ENCODE results near the gene RNF212B. TPM values are rescaled to one million over a fixed set of nuclear protein-coding genes. Genes with fewer than 3 reads are reported as not detected.
"Not testable (repeated sequence)": the region's sequence is repeated elsewhere in the genome, so short reads cannot be mapped to it uniquely, and the experiment has no call there.

Gene RNF212B
- total RNA-seq, 6 experiments from 2014 or later: 0.49 TPM; not detected in 5

DNA sequence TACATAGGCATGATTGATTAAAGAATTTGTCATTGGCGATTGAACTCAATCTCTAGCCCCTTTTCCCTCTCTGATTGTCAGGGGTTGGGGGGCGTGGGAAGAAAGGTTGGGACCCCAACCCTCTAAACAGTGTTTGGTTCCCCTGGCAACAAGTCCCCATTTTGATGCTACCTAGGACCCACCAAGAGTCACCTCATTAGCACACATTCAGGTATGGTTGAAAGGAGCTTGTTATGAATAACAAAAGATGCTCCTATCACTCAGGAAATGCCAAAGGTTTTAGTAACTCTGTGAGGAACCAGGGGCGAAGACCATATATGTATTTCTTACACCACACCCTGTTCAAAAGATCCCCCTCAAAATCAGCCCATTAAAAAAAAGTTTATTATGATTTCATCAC, 14.3 kb downstream of the RNF212B start:
- Histone ChIP-seq H3K9me3 (no peaks in the 10 kb centered on the region), H3K4me1 (no peaks in the 10 kb centered on the region), H3K27ac (no peak overlapping the region), H3K27me3 (no peaks in the 10 kb centered on the region), H3K4me3 (no peak overlapping the region), H3K36me3 (no peaks in the 10 kb centered on the region)
- intact Hi-C loops (cut with DNase I): no loop called here
- WGBS (ENCODE audit: insufficient coverage, low coverage, low lambda C conversion rate, missing lambda C conversion rate): 48% methylated on average over 3 of the region's 3 CpGs
- ATAC-seq (no peak), DNase-seq (no peak)
- TF ChIP-seq, protein P1, sequence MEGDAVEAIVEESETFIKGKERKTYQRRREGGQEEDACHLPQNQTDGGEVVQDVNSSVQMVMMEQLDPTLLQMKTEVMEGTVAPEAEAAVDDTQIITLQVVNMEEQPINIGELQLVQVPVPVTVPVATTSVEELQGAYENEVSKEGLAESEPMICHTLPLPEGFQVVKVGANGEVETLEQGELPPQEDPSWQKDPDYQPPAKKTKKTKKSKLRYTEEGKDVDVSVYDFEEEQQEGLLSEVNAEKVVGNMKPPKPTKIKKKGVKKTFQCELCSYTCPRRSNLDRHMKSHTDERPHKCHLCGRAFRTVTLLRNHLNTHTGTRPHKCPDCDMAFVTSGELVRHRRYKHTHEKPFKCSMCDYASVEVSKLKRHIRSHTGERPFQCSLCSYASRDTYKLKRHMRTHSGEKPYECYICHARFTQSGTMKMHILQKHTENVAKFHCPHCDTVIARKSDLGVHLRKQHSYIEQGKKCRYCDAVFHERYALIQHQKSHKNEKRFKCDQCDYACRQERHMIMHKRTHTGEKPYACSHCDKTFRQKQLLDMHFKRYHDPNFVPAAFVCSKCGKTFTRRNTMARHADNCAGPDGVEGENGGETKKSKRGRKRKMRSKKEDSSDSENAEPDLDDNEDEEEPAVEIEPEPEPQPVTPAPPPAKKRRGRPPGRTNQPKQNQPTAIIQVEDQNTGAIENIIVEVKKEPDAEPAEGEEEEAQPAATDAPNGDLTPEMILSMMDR (IDR thresholded peaks at IDR 0.05): no peak
- TF ChIP-seq POLR2A (IDR thresholded peaks at IDR 0.05): no peak

DNA sequence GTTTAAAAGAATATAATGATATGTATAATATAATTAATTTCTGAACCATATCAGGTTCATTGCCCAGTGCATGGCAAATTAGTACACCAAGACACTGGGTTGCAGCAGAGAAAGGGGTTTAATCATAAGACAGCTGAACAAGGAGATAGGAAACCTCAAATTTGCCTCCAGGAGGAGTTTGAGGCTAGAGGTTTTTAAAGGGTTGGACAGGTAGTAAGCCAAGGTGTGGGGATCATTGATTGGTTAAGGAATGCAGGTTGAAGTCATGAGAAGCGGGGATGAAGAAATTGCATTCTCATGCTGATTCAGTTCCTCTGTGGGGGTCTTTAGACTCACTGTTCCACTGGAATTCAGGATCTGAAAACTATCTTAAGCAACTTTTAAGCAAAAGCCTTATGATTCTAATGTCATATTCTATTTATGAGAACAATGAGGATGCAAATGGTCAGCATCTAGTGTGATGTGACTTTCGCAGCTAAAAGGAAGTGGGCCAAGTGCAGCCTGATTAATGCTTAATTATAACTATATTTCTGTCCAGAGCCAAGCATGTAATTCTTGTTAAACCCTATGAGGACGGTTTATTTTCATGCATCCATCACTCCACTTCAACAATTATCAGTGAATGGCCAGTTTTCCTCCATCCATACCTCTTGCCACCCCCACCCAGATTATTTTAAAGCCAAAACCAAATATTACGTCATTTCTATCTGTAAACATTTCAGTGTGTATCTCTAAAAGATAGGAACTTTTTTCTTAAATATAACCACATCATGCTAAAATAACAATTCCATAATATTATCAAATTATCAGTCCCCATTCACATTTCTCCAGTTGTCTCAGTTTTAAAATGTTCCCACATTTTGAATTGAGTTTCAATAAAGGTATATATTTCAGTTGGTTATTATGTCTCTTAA, 14.9 kb downstream of the RNF212B start:
- Histone ChIP-seq H3K9me3 (no peaks in the 10 kb centered on the region), H3K27ac (no peak overlapping the region), H3K4me3 (no peak overlapping the region), H3K27me3 (no peaks in the 10 kb centered on the region), H3K36me3 (no peaks in the 10 kb centered on the region), H3K4me1 (no peaks in the 10 kb centered on the region)
- TF ChIP-seq POLR2A (IDR thresholded peaks at IDR 0.05): no peak
- TF ChIP-seq, protein P1 (IDR thresholded peaks at IDR 0.05): no peak
- ATAC-seq: no peak
- no peak for DNase-seq
- WGBS (ENCODE audit: insufficient coverage, low coverage, low lambda C conversion rate, missing lambda C conversion rate): 49% methylated on average over 4 of the region's 4 CpGs
- intact Hi-C loops (cut with DNase I): no loop called here

DNA sequence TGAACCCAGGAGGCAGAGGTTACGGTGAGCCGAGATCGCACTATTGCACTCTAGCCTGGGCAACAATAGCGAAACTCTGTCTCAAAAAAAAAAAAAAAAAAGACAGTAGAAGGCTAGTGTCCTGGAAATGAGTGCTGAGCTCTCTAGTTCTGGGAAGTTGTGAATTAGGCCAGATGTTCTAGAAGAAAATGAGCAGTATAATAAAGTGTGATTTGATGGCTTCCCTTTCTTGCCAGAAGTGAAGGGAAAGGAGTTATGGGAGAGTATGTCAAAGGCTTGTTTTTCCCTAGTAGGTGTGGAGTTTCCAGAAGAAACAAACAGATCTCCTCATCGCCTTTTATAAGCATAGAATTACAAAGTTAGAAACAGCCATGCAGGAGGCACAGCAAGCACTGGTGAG, 20.5 kb downstream of the RNF212B start:
- no peaks in the 10 kb centered on the region for H3K9me3 ChIP-seq
- WGBS (ENCODE audit: insufficient coverage, low coverage, low lambda C conversion rate, missing lambda C conversion rate): 70% methylated on average over 3 of the region's 5 CpGs
- H3K4me3 ChIP-seq: no peak overlapping the region
- no peaks in the 10 kb centered on the region for H3K27me3 ChIP-seq
- no peaks in the 10 kb centered on the region for H3K36me3 ChIP-seq
- intact Hi-C loops (cut with DNase I): no loop called here
- H3K4me1 ChIP-seq: no peaks in the 10 kb centered on the region
- ATAC-seq (no peak), DNase-seq (no peak)
- TF ChIP-seq, protein P1 (IDR thresholded peaks at IDR 0.05): no peak
- TF ChIP-seq POLR2A (IDR thresholded peaks at IDR 0.05): no peak
- no peak overlapping the region for H3K27ac ChIP-seq

DNA sequence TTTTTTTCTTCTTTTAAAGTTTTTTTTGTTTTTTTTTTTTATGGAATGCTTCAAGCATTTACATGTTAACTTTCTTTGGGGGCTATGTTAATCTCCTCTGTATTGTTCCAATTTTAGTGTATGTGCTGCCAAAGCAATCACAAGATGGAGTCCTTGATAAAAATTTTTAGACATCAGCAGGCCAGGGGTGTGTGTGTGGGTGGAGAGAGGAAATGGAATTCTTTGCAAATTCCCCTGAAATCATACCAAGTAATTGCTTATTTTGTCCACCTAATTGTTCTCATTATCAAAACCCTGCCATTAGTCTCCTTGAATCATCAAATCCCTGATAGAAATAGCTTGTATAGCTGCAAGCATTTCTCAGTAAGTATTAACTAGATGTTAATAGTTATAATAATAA, 21.7 kb downstream of the RNF212B start:
- H3K36me3 ChIP-seq: no peaks in the 10 kb centered on the region
- H3K27me3 ChIP-seq: no peaks in the 10 kb centered on the region
- H3K4me1 ChIP-seq: no peaks in the 10 kb centered on the region
- ATAC-seq (no peak), DNase-seq (no peak)
- intact Hi-C loops (cut with DNase I): no loop called here
- no peak overlapping the region for H3K4me3 ChIP-seq
- H3K27ac ChIP-seq: no peak overlapping the region
- H3K9me3 ChIP-seq: no peaks in the 10 kb centered on the region
- TF ChIP-seq, protein P1 (IDR thresholded peaks at IDR 0.05): no peak
- no peak for TF ChIP-seq POLR2A (IDR thresholded peaks at IDR 0.05)

DNA sequence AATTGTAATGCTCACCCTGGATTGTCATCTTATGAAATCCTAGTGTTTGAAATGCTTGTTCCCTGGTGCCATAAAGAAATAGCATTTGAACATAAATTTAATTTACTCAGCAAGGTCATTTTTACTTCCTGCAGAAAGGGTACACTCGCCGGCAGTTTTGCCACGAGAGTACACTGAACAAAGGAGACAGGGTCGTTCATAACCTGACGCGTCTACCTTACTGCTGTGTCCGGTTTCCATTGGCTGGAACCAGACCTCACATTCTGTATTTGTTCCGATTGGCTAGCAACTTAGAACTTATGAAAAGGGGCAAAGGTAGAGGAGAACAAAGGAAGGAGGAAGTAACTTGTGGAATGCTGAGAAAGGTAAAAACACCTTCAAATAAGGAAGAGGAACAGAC, 23.1 kb downstream of the RNF212B start:
- not testable (repeated sequence) for DNase-seq, H3K27ac ChIP-seq, H3K9me3 ChIP-seq, H3K4me3 ChIP-seq, H3K27me3 ChIP-seq, H3K36me3 ChIP-seq, H3K4me1 ChIP-seq, ATAC-seq
- 71% methylated on average over 8 of the region's 8 CpGs for WGBS (ENCODE audit: insufficient coverage, low coverage, low lambda C conversion rate, missing lambda C conversion rate)
- intact Hi-C loops (cut with DNase I): loop anchor here in 1 of 2 donors (10.0 kb wide), 1 partner anchor 114 kb away; the partner anchor contains the start of genes CMTM5 and IL25
